Bronchial epithelial cell (primary cell): ENCODE data around the gene CDCA3. TPM values are rescaled to one million over a fixed set of nuclear protein-coding genes. Genes with fewer than 3 reads are reported as not detected.
"Not testable (repeated sequence)": the region's sequence is repeated elsewhere in the genome, so short reads cannot be mapped to it uniquely, and the experiment has no call there.

ENCODE experiments used
- DNase-seq: peaks from one replicate; pipeline ENCODE4 v3.0.0-alpha.2; 2010; ENCODE audit warnings: low read depth
- FAIRE-seq: peaks from 2 replicates; lab custom pipeline; 2011; peaks lifted over from hg19 to GRCh38; lab: Jason Lieb, UNC
- H3K27me3 ChIP-seq: 2 replicates; pipeline ENCODE4 v1.5.1; 2011; ENCODE audit warnings: low read length; ENCODE audit not compliant: control insufficient read depth, insufficient read depth
- H3K36me3 ChIP-seq: 2 replicates; pipeline ENCODE4 v1.5.1; 2011; ENCODE audit warnings: low read length; ENCODE audit not compliant: control insufficient read depth, insufficient read depth
- H3K4me3 ChIP-seq: 2 replicates; pipeline ENCODE4 v1.5.1; 2011; ENCODE audit warnings: mild to moderate bottlenecking, low read depth, low read length, control low read depth
- total RNA-seq: library from RNA; depleted of rRNA; stranded (reverse); fragments of >200 nt; gene quantifications from 2 replicates; pipeline ENCODE4 v1.2.1, GENCODE V29; 2014
- TF ChIP-seq, protein P1 (sequence below): IDR thresholded peaks from 2 replicates; pipeline ENCODE4 v1.5.1; 2011; ENCODE audit warnings: mild to moderate bottlenecking, moderate library complexity, low read length, control low read depth, inconsistent platforms; ENCODE audit not compliant: insufficient read depth, severe bottlenecking

CDCA3 gene
- total RNA-seq, 1 donor from 2014 or later = 0.26 TPM

DNA sequence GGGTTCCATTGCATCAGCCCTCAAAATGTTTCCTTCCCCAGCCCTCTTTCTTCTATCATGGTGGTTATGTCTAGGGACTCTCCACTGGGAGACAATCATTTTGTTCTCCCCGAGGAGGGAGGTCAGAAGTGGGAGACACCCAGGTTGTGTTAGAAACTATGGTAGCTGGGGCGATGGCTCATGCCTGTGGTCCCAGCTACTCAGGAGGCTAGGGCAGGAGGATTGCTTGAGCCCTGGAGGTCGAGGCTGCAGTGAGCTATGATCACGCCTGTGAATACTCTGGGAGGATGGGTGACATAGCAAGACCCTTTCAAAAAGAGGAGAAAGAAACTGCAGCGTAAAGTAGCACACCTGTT lies 40.5 kb upstream of the CDCA3 start:
- no peak for FAIRE-seq
- H3K27me3 ChIP-seq = no peaks in the 10 kb centered on the region
- DNase-seq = no peak
- H3K4me3 ChIP-seq = peak overlapping the region; percentile 47
- TF ChIP-seq, protein P1, sequence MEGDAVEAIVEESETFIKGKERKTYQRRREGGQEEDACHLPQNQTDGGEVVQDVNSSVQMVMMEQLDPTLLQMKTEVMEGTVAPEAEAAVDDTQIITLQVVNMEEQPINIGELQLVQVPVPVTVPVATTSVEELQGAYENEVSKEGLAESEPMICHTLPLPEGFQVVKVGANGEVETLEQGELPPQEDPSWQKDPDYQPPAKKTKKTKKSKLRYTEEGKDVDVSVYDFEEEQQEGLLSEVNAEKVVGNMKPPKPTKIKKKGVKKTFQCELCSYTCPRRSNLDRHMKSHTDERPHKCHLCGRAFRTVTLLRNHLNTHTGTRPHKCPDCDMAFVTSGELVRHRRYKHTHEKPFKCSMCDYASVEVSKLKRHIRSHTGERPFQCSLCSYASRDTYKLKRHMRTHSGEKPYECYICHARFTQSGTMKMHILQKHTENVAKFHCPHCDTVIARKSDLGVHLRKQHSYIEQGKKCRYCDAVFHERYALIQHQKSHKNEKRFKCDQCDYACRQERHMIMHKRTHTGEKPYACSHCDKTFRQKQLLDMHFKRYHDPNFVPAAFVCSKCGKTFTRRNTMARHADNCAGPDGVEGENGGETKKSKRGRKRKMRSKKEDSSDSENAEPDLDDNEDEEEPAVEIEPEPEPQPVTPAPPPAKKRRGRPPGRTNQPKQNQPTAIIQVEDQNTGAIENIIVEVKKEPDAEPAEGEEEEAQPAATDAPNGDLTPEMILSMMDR = no peak
- no peaks in the 10 kb centered on the region for H3K36me3 ChIP-seq

GRCh38 chr12:6890789-6891645 lies 39.9 kb upstream of the CDCA3 start:
- no peak for FAIRE-seq
- no peaks in the 10 kb centered on the region for H3K36me3 ChIP-seq
- peak; percentile 79 for DNase-seq
- TF ChIP-seq, protein P1 = peak; percentile 75
- no peaks in the 10 kb centered on the region for H3K27me3 ChIP-seq
- H3K4me3 ChIP-seq = peak overlapping the region; percentile 47

- DNase-seq, FAIRE-seq, H3K27me3 ChIP-seq, H3K4me3 ChIP-seq, H3K36me3 ChIP-seq: not testable (repeated sequence)
These were observed 38.9 kb upstream of the CDCA3 start for GRCh38 chr12:6889775-6890573.

DNA sequence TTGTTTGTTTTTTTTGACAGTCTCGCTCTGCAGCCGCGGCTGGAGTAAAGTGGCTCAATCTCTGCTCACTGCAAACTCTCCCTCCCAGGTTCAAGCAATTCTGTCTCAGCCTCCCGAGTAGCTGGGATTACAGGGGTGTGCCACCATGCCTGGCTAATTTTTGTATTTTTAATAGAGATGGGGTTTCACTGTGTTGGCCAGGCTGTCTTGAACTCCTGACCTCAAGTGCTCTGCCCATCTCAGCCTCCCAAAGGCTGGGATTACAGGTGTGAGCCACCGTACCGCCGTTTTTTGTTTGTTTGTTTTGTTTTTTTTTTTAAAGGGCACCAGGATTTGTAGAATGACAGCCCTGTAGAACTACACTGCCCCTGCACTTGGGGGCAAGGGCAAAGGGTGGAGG lies 37.7 kb upstream of the CDCA3 start:
- not testable (repeated sequence) for H3K27me3 ChIP-seq, FAIRE-seq, DNase-seq, H3K36me3 ChIP-seq, H3K4me3 ChIP-seq

DNA sequence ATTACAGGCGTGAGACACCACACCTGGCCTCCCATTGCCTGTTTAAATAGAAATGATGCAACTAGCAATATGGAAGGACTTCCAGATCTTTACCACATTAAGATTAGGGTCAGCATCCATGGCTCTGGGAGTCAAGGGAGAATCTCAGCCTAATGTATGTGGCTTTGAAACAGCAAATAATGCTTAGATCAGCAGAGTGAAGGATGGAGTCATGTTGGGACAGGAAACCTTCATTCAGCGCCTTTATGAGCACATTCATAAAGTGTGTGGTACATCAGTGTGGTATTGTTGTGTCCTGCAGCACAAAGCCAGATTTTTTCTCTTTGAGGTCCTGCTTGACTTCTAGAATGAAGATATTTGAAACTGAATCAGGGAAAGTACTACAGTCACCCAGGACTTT lies 37.3 kb upstream of the CDCA3 start:
- FAIRE-seq (no peak), DNase-seq (peak; percentile 52)
- H3K36me3 ChIP-seq = no peaks in the 10 kb centered on the region
- no peak overlapping the region for H3K4me3 ChIP-seq
- TF ChIP-seq, protein P1 = no peak
- no peaks in the 10 kb centered on the region for H3K27me3 ChIP-seq

- Histone ChIP-seq H3K4me3 (no peak overlapping the region), H3K36me3 (no peaks in the 10 kb centered on the region), H3K27me3 (no peaks in the 10 kb centered on the region)
- DNase-seq (no peak), FAIRE-seq (no peak)
- TF ChIP-seq, protein P1 = no peak
These were observed 36.4 kb upstream of the CDCA3 start for GRCh38 chr12:6887460-6887859.

DNA sequence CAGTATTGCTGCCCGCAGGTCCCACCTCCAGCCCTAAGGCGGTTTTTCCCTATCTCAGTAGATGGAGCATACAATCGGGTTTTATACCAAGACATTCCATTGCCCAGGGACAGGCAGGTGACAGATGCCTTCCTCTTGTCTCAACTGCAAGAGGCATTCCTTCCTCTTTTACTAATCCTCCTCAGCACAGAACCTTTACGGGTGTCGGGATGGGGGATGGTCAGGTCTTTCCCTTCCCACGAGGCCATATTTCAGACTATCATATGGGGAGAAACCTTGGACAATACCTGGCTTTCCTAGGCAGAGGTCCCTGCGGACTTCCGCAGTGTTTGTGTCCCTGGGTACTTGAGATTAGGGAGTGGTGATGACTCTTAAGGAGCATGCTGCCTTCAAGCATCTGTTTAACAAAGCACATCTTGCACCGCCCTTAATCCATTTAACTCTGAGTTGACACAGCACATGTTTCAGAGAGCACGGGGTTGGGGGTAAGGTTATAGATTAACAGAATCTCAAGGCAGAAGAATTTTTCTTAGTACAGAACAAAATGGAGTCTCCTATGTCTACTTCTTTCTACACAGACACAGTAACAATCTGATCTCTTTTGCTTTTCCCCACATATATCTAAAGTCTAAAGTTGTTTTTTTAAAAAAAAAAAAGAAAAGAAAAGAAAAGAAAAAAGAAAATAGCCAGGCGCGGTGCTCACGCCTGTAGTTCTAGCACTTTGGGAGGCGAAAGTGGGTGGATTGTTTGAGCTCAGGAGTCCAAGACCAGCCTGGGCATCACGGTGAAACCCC lies 35.3 kb upstream of the CDCA3 start:
- not testable (repeated sequence) for FAIRE-seq, H3K27me3 ChIP-seq, H3K4me3 ChIP-seq, H3K36me3 ChIP-seq, DNase-seq
